Right forelimb (tissue), 1 donor: Measurements from ENCODE around the gene ZNF561.

Experiments
- DNase-seq: peaks from one replicate; pipeline ENCODE4 v3.0.0-alpha.2; 2018

Gene ZNF561

GRCh38 chr19:9570255-9570654 lies 50.8 kb downstream of the ZNF561 start:
- DNase-seq, result no peak

- no peak for DNase-seq
Observed at GRCh38 chr19:9566729-9567128, 54.3 kb downstream of the ZNF561 start.

DNA sequence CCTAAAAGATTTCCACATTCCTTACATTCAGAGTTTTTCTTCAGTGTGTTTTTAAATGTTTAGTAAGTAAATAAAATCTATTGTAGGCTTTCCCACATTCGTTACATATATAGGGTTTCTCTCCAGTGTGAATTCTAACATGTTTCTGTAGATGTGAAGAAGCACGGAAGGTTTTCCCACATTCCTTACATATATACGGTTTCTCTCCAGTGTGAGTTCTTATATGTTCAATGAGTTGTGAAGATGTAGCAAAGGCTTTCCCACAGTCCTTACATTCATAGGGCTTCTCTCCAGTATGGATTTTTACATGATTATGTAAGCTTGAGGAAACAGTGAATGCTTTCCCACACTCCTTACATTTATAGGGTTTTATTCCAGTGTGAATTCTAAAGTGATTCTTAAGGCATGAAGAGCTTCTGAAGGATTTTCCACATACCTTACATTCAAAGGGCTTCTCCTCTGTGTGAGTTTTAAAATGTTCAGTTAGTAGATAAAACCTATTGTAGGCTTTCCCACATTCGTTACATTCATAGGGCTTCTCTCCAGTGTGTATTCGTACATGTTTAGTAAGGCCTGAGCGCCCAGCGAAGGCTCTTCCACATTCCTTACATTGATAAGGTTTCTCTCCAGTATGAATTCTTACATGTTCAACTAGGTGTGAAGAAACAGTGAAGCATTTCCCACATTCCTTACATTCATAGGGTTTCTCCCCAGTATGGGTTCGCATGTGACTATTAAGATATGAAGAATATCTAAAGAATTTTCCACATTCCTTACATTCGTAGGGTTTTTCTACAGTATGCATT lies 54.9 kb downstream of the ZNF561 start:
- DNase-seq, result no peak
